LoVo (cell line): ENCODE measurements around the gene TMEM203.

ENCODE experiments used
- DNase-seq: peaks from one replicate; pipeline ENCODE4 v3.0.0-alpha.2; 2016; ENCODE audit warnings: low spot score

Gene TMEM203

DNA sequence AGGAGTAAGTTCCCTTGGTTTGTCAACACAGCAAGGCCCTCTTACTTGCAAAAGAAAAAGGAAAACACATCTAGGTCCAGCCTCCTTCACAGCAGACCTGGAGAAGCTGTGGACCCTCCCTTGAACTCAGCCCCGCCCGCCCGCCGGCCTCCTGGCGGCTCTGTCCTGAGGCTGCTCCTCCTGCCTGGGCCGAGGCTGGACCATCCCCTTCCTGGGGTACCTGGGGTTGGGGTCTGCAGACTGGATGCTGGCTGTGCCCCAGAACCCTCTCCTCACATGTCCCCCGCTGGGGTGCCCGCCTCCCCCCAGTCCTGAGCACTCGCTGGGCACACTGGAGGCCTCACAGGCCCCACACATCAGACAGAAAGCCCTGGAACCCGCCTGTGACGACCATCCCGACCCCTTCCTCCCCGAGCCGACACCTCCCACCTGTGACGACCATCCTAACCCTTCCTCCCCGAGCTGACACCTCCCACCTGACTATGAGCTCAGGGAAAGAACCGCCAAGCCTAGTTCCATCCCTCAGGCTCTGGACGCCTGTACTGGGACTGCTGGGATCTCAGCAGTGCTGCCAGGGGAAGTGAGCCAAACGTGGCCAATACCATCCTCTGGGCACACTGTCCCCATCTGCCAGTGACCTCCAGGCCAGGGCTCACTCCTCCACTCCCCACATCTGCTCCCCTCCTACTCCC is 26.4 kb downstream of the TMEM203 start:
- DNase-seq, result no peak

DNA sequence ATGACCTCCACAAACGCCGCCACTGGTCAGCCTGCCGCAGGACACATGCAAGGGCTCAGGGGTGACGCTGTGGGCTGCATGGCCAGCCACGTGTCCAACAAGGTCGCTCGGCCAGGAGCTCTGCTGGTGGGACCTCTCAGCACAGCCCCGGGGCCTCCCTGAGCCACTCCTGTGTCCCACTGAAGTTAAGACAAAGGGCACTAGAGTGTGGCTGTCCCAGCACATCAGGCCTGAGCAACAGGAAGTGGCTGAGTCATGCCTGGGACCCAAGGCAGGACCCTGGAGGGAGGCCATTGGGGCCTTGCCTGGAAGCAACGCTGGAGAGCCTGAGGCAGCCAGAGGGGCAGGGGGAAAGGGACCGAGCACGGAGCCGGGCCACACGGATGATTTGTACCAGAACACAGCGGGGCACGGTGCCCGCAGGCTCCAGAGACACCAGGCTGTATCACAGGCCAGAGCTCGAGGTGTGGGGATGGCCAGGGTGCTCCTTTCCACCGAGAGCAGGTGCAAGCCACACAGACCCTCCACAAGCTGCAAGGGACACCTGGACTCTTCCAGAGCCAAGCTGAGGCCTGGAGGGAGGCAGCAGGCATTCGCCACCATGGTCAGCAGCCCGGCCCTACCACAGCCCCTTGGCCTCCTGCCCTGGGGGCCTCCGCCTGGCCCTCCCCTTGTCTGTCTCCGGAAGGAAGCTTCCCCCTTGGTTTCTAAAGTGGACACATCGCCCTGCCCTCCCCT is 27.1 kb downstream of the TMEM203 start:
- no peak for DNase-seq

DNA sequence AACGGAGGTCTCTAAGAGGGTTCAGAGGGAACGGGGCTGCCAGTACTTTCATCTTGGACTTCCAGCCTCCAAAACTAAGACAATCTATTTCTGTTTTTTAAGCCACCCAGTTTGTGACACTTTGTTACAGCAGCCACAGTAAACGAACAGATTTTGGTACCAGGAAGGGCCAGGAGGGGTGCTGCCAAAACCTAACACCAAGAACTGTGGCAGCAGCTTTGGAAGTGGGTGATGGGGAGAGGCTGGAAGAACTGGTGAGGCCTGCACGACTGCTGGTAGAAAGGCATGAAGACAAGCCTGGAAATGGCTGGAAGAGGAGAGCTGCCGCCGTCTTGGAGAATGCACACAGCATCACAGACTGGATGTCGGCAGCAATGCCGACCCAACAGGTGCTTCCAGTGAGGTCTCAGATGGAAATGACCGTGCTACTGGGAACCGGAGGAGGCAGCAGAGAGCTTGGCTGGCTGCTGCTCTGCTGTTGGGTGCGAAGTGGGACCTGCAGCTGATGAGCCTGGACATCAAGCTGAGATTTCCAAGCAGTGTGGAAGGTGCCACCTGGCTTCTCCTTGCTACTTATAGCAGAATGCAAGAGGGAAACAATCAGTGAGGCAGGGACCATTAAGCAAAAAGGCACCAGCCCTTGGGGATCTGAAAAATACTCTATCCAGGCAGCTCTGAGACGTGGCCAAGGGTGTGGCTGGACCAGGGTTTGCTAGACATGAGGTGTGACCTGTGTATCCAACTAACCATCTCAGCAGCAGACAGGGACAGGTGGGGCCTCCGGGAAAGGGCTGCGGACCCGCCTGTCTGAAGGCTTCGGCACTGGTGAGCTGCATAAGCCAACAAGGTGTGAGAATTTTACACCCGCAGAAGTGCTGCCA is 28.9 kb downstream of the TMEM203 start:
- no peak for DNase-seq

DNA sequence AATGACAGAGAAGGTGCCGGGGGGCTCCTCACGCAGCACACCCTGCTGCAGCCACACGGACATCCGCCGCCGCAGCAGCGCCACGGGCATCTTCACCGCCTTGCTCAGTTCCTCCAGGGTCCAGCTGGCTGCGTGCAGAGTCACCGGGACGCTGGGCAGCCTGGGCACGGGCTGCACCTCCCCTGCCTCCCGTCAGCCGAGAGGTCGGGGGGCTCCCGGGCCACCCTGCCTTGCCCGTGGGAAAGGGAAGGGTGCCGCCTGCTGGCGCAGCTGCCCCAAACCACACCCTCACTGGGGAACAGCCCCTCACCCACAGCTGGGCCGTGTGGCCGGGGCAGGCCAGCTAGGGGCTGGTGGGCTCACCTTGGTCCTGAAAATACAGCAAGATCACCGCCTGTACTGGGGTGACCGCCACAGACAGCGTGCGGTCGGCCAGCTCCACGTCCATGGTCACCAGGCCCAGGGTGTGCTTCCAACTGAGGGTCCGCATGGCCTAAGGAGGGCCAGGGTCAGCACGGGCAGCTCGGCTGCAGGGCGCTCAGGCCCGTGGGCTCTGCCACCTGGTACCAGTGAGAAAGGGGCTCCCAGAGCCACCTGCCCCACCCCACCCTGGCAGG is 30.0 kb downstream of the TMEM203 start:
- no peak for DNase-seq

GRCh38 chr9:137174722-137175293 is 30.6 kb downstream of the TMEM203 start:
- DNase-seq, result no peak

DNA sequence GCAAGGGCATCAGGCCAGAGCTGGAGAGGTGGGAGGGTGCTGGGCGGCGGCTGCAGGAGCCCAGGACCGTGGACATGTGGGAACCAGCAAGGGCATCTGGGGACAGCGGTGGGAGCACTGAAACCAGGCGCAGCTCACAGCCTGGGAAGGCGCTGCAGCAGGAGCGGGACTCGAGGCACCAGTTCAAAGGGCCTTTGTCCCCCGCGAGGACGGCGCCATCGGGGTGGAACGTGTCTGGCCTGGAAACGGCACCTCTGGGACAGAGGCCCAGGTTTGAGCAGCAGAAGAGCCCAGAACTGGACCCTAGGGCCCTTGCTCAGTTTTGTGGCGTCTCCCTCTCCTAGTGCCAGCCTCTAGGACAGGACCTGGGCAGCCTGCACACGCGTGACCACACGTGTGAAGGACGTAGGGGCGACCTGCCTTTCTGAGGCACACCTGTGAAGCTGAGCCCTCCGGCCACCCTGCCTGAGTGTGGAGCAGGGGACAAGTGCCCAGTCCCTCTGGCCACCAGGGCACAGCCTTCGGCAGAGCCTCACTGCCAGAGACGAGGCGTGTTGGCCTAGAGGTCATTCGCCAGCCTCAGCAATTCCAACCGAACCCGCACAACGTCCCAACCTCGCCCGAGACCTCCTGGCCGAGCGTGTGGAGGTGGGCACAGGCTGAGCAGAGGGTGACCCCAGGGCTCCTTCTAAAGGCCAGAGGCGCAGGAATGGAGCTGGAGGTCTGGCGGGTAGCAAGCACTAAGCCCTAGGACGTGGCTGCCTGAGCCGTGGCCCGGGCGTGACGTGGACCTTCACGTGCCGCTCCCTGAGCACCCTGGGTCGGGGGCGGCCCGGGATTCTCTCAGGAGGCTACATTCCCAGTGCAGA is 31.4 kb downstream of the TMEM203 start:
- DNase-seq, result no peak

DNA sequence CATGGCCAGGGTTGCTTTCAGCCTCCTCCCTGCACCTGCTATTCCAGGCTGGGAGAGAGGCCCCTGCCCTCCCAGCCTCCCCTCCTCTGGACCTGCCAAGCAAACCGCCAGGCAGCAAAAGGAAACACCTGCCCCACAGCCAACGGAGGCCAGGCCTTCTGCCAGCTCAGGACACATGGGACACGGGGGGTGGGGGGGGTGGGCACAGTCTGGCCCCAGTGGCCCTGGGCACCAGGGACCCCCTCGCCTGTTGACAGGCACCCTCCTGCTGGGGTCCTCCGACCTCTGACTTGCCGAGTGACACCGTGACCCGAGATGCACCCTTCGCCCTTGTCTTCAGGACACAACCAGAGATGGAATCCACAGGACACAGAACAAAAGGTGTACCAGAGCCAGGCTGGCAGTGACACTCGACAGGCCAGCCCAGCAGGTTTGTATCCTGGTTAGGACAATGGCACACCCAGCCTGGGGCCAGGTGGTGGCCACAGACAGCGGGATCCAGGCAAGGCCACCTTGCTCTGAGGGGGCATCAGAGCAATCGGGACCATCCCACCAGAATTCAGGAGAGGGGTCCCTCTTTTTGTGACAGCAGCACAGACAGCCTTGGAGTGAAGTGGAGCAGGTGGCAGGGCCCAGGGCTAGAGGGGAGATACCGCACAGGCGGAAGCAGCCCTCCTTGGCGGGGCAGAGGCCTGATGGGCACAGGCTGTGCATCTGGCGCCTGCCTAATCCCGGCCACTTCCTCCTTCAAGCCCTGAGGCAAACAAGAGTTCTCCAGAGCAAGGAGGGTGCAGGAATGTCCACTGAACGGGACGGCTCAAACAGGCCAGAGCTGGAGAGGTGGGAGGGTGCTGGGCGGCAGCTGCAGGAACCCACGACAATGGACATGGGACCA is 32.3 kb downstream of the TMEM203 start:
- DNase-seq, result no peak

DNA sequence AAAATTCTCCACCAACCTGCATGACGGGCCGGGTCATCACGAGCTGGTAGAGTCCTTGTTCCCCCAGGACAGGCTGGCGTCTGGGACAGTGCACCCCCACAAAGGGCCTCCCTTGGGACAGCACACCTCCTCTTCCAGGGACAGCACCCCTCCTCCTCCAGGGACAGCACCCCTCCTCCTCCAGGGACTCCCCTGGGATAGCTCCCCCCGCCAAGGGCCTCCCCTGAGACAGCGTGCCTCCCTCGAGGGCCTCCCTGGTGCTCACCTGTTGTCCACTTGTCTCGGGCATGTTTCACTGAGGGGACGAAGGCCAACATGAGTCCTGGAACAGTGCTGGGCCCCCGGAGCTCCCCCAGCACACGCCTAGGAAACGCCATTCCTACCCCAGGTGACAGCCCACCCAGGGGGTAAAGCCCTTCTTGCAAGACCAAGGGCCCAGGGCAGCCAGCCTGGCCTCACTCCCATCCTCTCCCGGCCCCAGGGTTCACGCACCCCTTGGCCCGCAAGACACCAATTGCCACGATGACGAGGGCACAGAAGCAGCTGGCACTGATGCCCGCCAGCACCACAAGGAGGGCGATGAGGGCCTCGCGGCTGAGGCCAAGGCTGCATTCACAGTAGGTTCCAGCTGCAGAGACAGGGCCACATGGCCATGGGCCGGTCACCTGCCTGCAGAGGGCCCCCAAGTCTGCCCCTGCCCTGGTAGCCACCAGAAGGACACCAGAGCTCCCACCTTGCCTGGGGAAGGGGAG is 34.1 kb downstream of the TMEM203 start:
- DNase-seq, result no peak

DNA sequence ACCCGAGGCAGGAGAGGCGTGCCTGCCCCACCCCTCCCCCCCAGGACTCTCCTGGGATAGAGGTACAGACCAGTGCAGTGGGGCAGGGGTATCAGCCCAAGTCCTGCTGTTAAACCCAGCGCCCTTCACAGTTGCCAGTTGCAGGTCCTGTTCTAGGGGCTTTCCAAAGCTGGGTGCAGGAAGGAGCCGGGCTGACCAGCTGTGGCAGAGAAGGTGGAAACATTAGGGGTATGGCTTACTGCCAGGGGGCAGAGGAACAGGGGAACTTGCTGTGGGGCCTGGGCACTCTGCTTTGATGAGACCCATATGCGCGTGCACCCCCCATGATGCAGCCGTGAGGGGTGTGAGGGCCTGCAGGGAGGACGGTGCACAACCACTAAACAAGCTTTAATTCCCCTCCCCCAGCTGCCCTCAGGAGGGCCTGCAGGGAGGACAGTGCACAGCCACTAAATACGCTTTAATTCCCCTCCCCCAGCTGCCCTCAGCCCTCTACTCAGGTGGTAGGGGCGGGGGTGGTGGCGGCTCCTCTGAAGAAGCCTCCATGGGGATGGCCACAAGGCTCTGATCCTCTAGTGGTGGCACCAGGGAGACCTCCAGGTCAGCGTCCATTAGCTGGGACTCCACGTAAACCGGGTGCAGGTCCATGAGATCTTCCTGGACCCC is 34.8 kb downstream of the TMEM203 start:
- no peak for DNase-seq

DNA sequence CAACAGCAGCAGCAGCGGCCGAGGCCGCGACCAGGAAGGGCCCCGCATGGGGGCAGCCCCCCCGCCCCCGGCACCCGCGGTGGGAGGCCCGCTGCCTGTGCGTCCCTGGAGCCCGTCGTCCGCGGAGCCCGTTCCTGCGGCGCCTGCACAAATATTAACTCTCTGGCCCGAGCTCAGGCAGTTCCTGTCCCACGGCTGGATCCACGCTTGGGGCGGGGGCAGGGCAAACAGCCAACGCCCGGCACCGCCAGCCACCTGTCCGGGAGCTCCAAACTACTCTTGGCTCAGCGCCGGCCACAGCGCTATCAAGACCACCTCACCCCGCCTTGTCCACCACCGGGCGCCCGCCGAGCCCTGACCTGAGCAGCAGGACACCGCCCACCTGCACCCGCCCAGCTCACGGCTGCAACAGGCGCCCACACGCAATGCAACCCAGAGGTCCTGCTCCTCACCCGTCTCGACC is 35.5 kb downstream of the TMEM203 start, which contains the start of gene LRRC26:
LRRC26 (minus strand) TSS at position 156 of the 463 bp plus-strand sequence; CDS start at position 48, 108 bp downstream.
- DNase-seq, result no peak

GRCh38 chr9:137168904-137169856 is 36.3 kb downstream of the TMEM203 start:
- peak; percentile 60 for DNase-seq

DNA sequence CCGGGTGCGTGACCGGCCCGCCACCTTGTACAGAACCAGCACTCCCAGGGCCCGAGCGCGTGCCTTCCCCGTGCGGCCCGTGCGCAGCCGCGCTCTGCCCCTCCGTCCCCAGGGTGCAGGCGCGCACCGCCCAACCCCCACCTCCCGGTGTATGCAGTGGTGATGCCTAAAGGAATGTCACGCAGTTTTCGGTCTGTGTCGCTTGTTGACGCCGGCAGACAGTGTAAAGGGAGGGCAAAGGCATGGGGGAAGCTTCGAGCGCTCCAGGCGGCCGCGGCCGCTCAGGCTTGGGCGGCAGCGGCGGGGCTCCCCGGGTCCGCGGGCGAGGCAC is 36.9 kb downstream of the TMEM203 start:
- no peak for DNase-seq

- DNase-seq, result no peak
These were observed 37.5 kb downstream of the TMEM203 start for GRCh38 chr9:137167747-137168572.

DNA sequence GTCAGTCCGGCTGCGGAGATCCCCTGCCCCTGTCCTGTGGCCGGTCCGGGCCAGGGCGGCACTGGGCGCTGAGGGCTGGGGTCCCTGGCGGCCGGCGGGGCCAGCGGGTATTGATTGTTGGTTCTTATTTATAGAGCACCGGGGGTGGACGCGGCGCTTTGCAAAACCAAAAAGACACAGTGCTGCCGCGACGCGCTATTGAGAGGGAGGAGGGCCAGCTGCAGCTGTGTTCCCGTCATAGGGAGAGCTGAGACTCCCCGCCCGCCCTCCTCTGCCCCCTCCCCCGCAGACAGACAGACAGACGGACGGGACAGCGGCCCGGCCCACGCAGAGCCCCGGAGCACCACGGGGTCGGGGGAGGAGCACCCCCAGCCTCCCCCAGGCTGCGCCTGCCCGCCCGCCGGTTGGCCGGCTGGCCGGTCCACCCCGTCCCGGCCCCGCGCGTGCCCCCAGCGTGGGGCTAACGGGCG is 38.1 kb downstream of the TMEM203 start:
- no peak for DNase-seq

DNA sequence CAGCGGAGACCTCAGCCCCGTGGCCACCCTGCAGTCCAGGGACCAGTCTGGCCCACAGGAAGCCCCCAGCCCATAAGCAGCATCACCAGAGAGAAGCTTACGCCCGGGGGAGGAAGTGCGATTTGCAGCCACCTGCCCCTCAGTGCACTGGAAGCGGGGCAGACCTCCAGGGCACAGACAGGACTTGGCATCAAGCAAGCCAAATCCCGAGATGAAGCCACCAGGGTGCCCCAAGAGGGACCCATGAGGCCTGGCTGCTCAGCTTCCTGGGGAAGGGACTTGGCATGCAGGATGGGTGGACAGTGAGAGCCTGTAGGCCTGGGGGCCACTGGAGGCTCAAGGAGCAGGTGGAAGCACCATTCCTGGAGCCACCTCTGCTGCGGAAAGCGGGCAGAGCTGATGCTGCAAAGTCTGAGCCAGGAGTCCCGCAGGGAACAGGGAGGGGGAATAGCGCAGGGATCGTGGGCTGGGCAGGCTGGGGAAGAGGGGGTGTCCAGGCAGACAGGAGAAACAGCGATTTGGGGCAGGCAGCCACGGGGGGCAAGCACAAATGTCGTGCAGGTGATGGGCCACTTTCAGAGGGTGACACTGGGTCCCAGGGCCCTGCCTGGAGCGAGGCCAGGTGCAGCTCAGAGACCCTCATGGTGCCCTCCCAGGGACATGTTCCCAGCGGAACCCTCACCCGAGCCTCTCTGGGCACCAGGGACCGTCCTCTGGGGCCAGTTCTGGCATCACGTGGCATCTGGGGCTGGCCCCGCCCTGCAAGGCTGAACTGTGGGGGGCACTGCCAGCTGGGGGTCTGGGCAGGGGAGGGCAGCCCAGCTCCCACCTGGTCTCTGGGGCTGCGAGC is 38.8 kb downstream of the TMEM203 start:
- no peak for DNase-seq
